DND-41 (cell line): ENCODE results near the gene GSTA5.
"Not testable (repeated sequence)": the region's sequence is repeated elsewhere in the genome, so short reads cannot be mapped to it uniquely, and the experiment has no call there.

ENCODE experiments used
- ATAC-seq: fragments of 200-7000 bp; cut with Tn5 transposase; 3 replicates; pipeline ENCODE4 v1.9.1; 2021; ENCODE audit warnings: low read depth; ENCODE audit not compliant: insufficient read depth
- DNase-seq: peaks from one replicate; pipeline ENCODE4 v3.0.0-alpha.2; 2020
- H2AFZ ChIP-seq: 2 replicates; pipeline ENCODE4 v1.6.0; 2012; ENCODE audit warnings: low read depth, low read length
- H3K27ac ChIP-seq: 2 replicates; pipeline ENCODE4 v1.5.1; 2012; ENCODE audit warnings: low read length, inconsistent platforms
- H3K27me3 ChIP-seq: fragments of 200-600 bp; sonication (generic); 2 replicates; pipeline ENCODE4 v1.6.0; 2012; ENCODE audit warnings: low read length, mild to moderate bottlenecking, inconsistent platforms; ENCODE audit not compliant: insufficient read depth, poor library complexity
- H3K36me3 ChIP-seq: 2 replicates; pipeline ENCODE4 v1.5.1; 2012; ENCODE audit warnings: low read length, inconsistent platforms; ENCODE audit not compliant: insufficient read depth
- H3K4me1 ChIP-seq: 2 replicates; pipeline ENCODE4 v1.5.1; 2012; ENCODE audit warnings: mild to moderate bottlenecking, low read length; ENCODE audit not compliant: insufficient read depth
- H3K4me2 ChIP-seq: 2 replicates; pipeline ENCODE4 v1.6.0; 2012; ENCODE audit warnings: mild to moderate bottlenecking, moderate library complexity, low read length, inconsistent platforms; ENCODE audit not compliant: insufficient read depth
- H3K4me3 ChIP-seq, 2 experiments: fragments of 200-600 bp in 1 of 2; shearing (Covaris generic) in 1 of 2; 2 replicates each; pipeline ENCODE4 v1.5.1; 2012 to 2016; ENCODE audit warnings: inconsistent platforms in 2 of 2, low read length in 2 of 2, mild to moderate bottlenecking in 2 of 2, low read depth in 1 of 2, moderate library complexity in 1 of 2
- H3K79me2 ChIP-seq: 2 replicates; pipeline ENCODE4 v1.6.0; 2012; ENCODE audit warnings: low read length, inconsistent platforms; ENCODE audit not compliant: insufficient read depth
- H3K9ac ChIP-seq: 2 replicates; pipeline ENCODE4 v1.6.0; 2012; ENCODE audit warnings: low read depth, mild to moderate bottlenecking, inconsistent platforms, low read length, moderate library complexity
- H3K9me3 ChIP-seq: 2 replicates; pipeline ENCODE4 v1.5.1; 2012; ENCODE audit warnings: low read length, moderate library complexity, mild to moderate bottlenecking, inconsistent platforms; ENCODE audit not compliant: insufficient read depth, severe bottlenecking
- H4K20me1 ChIP-seq: 2 replicates; pipeline ENCODE4 v1.6.0; 2012; ENCODE audit warnings: low read length; ENCODE audit not compliant: insufficient read depth
- EZH2 ChIP-seq: IDR thresholded peaks from 3 replicates; pipeline ENCODE4 v1.6.1; 2012; ENCODE audit warnings: borderline replicate concordance, low read depth, mild to moderate bottlenecking, moderate library complexity, low read length, inconsistent platforms; ENCODE audit not compliant: severe bottlenecking
- TF ChIP-seq, protein P1 (sequence below): IDR thresholded peaks from 2 replicates; pipeline ENCODE4 v1.5.1; 2012; ENCODE audit warnings: borderline replicate concordance, low read length, moderate library complexity, mild to moderate bottlenecking; ENCODE audit not compliant: poor library complexity, severe bottlenecking; ENCODE audit errors: extremely low read depth

The GSTA5 gene

DNA sequence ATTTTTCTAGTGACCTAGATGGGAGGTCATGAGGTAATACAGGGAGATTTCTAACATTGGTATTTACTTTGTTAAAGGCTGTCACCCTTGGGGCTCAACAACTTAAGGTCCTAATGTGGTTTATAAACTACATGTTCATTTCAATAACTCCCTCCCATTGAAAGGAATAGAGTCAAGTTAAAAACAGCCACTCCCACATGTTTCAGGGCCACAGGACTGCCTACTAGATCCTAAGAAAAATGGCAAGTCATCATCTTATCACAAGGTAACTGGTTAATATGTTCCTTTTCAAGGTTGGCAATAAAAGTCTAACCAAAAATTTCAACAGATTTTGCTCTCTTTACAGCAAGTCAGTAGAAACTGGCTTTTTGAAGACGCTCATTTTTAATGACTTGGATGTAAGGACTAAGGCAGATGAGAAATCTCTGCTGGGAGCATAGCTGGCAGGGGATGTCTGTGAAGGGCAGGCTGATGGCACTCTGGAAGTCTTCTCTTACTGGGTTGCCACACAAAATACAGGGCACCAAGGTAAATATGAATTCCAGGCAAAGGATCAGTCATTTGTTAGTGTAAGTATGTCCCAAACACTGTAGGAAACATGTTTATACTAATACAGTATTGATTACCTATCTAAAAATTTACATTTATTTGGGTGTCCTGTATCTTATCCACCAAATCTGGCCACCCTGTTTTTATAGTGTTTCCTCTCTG lies 13.4 kb downstream of the GSTA5 start:
- not testable (repeated sequence) for H3K27ac ChIP-seq, H2AFZ ChIP-seq, H3K4me1 ChIP-seq, H3K4me2 ChIP-seq, H3K27me3 ChIP-seq, H3K9ac ChIP-seq, H3K9me3 ChIP-seq, H3K36me3 ChIP-seq, H3K4me3 ChIP-seq, DNase-seq, H3K79me2 ChIP-seq, ATAC-seq, H4K20me1 ChIP-seq

DNA sequence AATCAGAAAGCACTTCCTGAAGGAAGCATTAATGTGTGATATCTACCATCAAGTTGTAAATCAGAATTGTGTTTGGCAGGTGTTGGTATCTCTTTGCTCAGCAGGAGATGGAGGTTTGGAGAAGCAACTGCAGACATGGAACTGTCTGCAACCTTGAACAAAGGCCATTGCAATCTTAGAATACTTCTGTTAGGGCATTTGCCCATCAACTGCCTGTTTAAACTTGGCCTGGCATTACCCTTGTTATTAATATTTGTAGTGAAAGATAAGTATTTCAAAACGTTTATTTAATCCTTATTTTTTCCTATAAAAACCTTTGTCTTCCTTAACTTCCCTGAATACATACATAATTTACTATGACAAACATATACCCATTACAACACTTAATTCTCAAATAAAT lies 14.1 kb downstream of the GSTA5 start:
- TF ChIP-seq, protein P1, sequence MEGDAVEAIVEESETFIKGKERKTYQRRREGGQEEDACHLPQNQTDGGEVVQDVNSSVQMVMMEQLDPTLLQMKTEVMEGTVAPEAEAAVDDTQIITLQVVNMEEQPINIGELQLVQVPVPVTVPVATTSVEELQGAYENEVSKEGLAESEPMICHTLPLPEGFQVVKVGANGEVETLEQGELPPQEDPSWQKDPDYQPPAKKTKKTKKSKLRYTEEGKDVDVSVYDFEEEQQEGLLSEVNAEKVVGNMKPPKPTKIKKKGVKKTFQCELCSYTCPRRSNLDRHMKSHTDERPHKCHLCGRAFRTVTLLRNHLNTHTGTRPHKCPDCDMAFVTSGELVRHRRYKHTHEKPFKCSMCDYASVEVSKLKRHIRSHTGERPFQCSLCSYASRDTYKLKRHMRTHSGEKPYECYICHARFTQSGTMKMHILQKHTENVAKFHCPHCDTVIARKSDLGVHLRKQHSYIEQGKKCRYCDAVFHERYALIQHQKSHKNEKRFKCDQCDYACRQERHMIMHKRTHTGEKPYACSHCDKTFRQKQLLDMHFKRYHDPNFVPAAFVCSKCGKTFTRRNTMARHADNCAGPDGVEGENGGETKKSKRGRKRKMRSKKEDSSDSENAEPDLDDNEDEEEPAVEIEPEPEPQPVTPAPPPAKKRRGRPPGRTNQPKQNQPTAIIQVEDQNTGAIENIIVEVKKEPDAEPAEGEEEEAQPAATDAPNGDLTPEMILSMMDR, result no peak
- TF ChIP-seq EZH2, result no peak
- Histone ChIP-seq H3K9ac (no peak overlapping the region), H3K27ac (no peak overlapping the region), H3K4me3 (no peak overlapping the region), H3K27me3 (no peaks in the 10 kb centered on the region), H3K36me3 (no peaks in the 10 kb centered on the region), H3K79me2 (no peaks in the 10 kb centered on the region), H3K9me3 (no peaks in the 10 kb centered on the region), H2AFZ (no peak overlapping the region), H3K4me1 (no peaks in the 10 kb centered on the region), H3K4me2 (no peak overlapping the region), H4K20me1 (no peaks in the 10 kb centered on the region)
- no peak for ATAC-seq
- DNase-seq, result no peak

GRCh38 chr6:52825900-52826459 lies 14.6 kb downstream of the GSTA5 start:
- H3K4me3 ChIP-seq, H2AFZ ChIP-seq, H3K4me1 ChIP-seq, H4K20me1 ChIP-seq, H3K9ac ChIP-seq, DNase-seq, H3K27me3 ChIP-seq, H3K4me2 ChIP-seq, H3K36me3 ChIP-seq, ATAC-seq, H3K79me2 ChIP-seq, H3K27ac ChIP-seq, H3K9me3 ChIP-seq: not testable (repeated sequence)

GRCh38 chr6:52825270-52825793 lies 15.3 kb downstream of the GSTA5 start:
- H3K4me1 ChIP-seq, H3K27ac ChIP-seq, H4K20me1 ChIP-seq, H3K4me2 ChIP-seq, H2AFZ ChIP-seq, H3K36me3 ChIP-seq, H3K4me3 ChIP-seq, H3K27me3 ChIP-seq, ATAC-seq, H3K9me3 ChIP-seq, DNase-seq, H3K79me2 ChIP-seq, H3K9ac ChIP-seq: not testable (repeated sequence)

GRCh38 chr6:52821842-52822241 lies 18.8 kb downstream of the GSTA5 start:
- TF ChIP-seq, protein P1, result no peak
- TF ChIP-seq EZH2, result no peak
- no peaks in the 10 kb centered on the region for H4K20me1 ChIP-seq
- H3K27me3 ChIP-seq, result no peaks in the 10 kb centered on the region
- no peak for DNase-seq
- H3K9me3 ChIP-seq, result no peaks in the 10 kb centered on the region
- no peak for ATAC-seq
- H3K79me2 ChIP-seq, result no peaks in the 10 kb centered on the region
- H2AFZ ChIP-seq, result no peak overlapping the region
- H3K4me1 ChIP-seq, result no peaks in the 10 kb centered on the region
- H3K4me2 ChIP-seq, result no peak overlapping the region
- no peak overlapping the region for H3K27ac ChIP-seq
- no peaks in the 10 kb centered on the region for H3K36me3 ChIP-seq
- H3K9ac ChIP-seq, result no peak overlapping the region
- H3K4me3 ChIP-seq, result no peak overlapping the region
